Left forelimb (tissue), 1 donor: ENCODE measurements around the gene MGAT4A.

Source experiments
- DNase-seq: peaks from one replicate; pipeline ENCODE4 v3.0.0-alpha.2; 2018; ENCODE audit warnings: low spot score

The MGAT4A gene

DNA sequence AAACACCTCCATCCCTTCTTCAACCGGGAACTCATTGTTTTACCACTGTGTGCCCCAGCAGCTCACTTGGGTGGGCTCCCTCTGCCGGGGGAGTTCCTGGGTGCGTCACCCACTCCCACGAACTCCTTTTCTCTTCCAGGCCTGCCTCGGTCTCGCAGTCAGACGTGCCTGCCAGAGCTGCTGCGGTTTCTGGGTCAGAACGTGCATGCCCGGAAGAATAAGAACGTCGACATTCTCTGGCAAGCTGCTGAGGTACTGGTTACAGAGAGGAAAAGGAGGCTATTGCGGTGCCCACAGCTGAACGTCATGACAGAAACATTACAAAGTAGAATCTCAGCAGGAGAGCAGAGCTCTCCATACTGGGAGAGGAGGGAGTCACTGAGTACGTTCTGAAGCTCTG lies 158.3 kb downstream of the MGAT4A start:
- peak; percentile 31 for DNase-seq

DNA sequence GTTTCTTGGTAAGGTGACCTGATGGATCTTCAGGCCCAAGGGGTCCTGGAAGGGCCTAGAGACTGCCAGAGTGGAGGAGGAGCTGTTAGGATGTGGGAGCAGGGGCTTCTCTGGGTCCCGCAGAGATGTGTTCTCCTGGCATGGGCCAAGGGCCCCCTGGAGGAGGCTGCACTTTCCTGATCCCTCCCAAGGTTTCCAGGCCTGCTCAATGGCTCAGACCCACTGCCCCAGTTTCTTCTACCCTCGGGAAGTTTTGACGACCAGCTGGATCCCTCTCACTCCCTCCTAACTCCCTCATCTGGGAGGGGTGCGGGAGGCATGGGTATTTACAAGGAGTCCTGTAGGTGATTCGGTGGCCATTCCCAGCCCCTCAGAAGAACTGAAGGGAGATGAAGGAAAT lies 158.7 kb downstream of the MGAT4A start:
- DNase-seq: peak; percentile 28

DNA sequence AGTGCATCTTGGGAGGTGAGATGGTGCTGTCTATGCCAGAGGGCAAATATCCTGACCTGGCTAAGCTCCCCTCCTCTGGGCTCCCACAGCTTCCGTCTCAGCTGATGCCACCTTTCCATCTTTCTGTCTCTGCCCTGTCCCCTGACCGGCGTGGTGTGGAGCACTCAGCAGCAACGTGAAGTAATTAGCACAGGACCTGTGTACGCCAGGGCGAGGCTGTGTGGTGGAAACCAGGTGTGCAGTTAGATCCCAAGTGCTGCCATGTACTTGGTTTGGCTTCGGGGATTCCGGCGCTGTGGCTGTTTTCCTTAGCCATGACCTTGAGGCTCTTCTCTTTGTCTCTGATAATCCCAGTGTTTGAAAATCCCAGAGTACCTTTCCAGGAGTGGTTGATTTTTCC lies 159.1 kb downstream of the MGAT4A start:
- DNase-seq: no peak

DNA sequence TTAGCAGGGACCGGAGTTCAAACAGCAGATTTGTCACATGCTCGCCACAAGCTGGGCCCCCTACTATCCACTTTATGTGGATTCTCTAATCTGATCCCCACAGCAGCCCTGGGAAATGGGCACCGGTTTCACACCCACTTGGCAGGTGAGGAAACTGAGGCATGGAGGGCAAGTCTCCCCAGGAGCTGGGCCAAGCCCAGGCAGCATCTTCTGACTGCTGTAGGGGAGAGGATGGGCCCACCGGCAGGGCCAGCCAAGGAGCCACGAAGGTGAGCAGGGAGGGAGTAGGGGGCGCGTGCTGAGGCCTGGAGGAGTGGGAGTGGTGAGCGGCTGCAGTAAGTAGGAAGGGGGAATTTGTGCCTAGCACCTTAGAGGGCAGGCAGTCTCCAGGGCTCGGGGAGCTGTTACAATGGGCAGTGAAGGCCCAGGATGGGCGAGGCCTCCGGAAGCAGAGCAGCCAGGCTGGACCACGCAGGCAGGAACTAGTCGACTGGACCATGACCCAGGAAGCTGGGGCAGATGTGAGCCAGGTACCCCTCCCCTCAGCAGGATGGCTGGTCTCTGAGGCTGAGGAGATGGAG lies 159.7 kb downstream of the MGAT4A start:
- no peak for DNase-seq

DNA sequence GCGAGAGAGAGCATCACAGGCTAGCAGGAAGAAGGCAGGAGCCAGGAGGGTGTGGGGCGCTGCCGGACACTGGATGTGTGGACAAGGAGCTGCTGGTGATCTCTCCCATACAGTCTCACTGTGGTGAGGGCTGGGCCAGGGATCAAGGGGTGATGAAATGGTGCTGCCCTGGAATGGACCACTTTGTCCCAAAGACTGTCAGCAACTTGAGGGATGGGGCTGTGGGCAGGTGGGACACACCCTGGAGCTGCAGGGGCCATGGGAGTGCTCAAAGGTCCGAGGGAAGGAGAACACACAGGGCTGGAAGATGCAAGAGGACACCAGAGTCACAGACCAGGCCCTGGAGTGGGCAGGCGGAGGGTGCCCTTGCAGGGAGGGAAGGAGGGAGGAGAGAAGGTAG lies 160.6 kb downstream of the MGAT4A start:
- no peak for DNase-seq

DNA sequence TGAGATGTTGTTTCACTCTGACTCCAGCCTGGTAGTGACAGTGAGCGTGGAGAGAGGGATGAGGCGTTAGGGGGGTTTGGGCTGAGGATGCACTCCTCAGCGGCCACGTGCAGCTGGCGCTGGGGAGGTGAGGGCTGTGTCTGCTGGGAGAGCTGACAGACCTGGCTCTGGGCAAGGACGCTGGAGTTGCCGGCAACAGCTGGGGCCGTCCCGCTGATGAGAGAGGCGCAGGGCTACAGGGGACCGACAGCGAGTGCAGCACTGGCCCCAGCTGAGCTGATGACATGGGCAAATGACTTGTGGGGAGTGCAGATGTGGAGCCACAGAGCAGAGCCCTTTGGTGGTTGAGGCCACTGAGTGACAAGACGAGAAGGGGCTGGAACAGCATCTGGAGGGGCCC lies 161.0 kb downstream of the MGAT4A start:
- no peak for DNase-seq

DNA sequence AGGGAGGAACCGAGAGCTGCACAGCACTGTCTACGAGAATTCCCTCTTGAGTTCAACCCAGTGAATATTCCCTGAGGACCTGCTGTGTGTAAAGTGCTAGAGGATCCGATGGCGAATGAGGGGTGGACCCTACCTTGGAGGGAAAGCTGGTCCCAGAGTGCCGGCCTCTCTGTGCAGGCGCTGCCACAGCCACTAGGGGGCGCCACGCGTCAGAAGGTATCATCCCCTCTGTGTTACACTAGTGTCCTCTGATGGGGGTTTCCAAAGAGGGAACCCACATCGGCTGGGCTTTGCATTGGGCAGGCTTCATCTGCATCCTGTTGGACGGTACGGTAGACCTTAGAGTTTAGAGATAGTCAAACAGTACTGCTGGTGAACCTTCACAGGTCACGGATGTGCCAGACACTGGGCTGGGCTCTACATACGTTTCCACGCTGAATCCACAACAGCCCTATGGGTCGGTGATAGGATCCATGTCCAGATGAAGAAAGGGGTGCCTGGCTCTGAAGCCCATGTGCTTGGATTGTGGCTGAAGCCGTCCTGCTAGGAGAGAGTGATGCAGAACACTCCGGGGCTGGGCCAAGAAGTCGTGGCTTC lies 161.6 kb downstream of the MGAT4A start:
- DNase-seq: no peak
